ENCODE measurements around the gene SPTY2D1.

- TF ChIP-seq, protein P1, sequence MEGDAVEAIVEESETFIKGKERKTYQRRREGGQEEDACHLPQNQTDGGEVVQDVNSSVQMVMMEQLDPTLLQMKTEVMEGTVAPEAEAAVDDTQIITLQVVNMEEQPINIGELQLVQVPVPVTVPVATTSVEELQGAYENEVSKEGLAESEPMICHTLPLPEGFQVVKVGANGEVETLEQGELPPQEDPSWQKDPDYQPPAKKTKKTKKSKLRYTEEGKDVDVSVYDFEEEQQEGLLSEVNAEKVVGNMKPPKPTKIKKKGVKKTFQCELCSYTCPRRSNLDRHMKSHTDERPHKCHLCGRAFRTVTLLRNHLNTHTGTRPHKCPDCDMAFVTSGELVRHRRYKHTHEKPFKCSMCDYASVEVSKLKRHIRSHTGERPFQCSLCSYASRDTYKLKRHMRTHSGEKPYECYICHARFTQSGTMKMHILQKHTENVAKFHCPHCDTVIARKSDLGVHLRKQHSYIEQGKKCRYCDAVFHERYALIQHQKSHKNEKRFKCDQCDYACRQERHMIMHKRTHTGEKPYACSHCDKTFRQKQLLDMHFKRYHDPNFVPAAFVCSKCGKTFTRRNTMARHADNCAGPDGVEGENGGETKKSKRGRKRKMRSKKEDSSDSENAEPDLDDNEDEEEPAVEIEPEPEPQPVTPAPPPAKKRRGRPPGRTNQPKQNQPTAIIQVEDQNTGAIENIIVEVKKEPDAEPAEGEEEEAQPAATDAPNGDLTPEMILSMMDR (conservative IDR thresholded peaks at IDR 0.05; ENCODE audit: low read length): no peak
- TF ChIP-seq EZH2phosphoT487 (IDR thresholded peaks at IDR 0.05; ENCODE audit: borderline replicate concordance, low read depth, low read length): no peak
These were observed 42.7 kb upstream of the SPTY2D1 start for GRCh38 chr11:18676803-18677202.
